Hematopoietic multipotent progenitor cell treated with erythropoietin and hydrocortisone succinate and interleukin-3 and kit ligand, for 17 days (in vitro differentiated cells): ENCODE measurements around the gene OPN1MW2.
"Not testable (repeated sequence)": the region's sequence is repeated elsewhere in the genome, so short reads cannot be mapped to it uniquely, and the experiment has no call there.

Experiments
- DNase-seq: peaks from one replicate; pipeline ENCODE4 v3.0.0-alpha.2; 2015; ENCODE audit warnings: low spot score

Gene OPN1MW2

GRCh38 chrX:154219456-154219855 lies at the start of gene OPN1MW2:
Gene OPN1MW2, plus strand, starts transcription at chrX:154219756. Its CDS starts 60 bp downstream, at chrX:154219816.
- DNase-seq: not testable (repeated sequence)

GRCh38 chrX:154172535-154172943 lies 47.0 kb upstream of the OPN1MW2 start:
- not testable (repeated sequence) for DNase-seq

DNA sequence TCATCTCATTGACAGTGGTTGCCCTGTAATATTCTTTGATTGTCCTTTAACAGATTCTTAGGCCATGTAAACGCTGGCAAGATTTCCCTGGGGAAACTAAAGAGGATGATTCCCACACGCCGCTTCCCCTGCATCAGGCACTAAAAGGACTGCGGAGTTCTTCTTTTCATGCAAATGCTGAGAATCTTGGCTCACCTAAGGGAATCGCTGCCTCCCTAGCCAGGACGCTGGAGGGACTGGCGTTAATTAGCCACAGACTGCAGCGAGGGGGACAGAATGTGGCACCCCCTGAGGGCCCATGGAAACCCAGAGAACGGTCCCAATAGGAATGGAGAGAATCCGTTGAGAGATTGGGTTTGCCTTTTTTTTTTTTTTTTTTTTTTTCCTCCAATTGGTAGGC lies 45.2 kb upstream of the OPN1MW2 start:
- not testable (repeated sequence) for DNase-seq

GRCh38 chrX:154182296-154182695 lies 37.3 kb upstream of the OPN1MW2 start, which contains the start of gene OPN1MW:
Gene OPN1MW, plus strand, starts transcription at chrX:154182596. Its CDS starts 82 bp downstream, at chrX:154182678.
- not testable (repeated sequence) for DNase-seq

DNA sequence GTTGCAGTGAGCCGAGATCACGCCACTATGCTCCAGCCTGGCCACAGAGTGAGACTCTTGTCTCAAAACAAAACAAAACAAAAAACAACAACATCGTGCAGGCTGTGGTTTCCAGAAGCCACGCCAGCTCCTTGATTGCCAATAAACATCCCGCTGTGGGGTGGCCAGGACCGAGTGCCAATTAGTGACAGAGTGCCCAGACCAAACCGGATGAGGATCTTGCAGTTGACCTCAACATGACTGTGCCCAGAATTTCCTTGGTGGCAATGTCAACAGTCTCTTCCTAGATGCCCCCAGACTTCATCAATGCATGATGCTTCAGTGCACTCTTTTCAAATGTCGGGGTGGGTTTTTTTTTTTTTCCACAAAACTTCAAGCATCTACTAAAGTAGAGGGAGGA lies 35.8 kb upstream of the OPN1MW2 start:
- not testable (repeated sequence) for DNase-seq

DNA sequence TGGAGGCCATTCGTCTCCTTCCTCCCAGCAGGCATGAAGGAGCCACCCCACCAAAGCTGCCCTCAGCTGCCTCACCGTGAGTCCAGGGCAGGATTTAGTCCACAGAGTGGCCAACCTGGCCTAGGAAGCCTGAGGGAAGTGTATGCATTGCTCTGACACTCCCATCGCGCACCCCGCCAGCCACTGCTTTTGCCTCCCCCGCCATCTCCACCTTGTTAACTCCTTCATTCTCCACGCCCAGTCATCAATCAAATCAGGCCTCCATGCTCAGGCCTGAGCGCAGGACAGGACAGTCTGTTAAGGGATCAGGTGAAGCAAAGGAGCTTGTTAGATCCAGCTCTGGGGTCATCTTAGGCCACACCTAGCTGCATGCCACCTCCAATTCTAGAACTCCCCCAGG lies 26.7 kb upstream of the OPN1MW2 start:
- DNase-seq: not testable (repeated sequence)

GRCh38 chrX:154194316-154194715 lies 25.2 kb upstream of the OPN1MW2 start:
- DNase-seq: not testable (repeated sequence)

DNA sequence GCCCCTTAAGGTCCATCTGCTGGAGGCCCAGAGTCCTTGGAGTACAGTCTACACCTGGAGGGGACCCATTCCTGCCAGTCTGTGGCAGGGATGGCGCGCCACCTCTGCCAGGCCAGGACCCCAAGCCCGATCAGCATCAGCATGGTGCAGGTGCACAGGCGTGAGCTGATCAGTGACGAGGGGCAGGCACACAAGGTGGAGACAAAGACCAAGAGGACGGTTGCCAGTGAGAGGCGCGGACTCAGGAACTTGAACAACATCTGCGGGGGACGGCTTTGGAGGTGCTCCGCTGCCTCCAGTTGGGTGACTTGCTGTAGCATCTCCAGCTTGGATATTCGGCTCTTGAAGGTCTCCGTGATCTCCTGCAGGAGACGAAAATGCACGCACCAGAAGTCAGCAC lies 23.1 kb upstream of the OPN1MW2 start:
- DNase-seq: not testable (repeated sequence)

DNA sequence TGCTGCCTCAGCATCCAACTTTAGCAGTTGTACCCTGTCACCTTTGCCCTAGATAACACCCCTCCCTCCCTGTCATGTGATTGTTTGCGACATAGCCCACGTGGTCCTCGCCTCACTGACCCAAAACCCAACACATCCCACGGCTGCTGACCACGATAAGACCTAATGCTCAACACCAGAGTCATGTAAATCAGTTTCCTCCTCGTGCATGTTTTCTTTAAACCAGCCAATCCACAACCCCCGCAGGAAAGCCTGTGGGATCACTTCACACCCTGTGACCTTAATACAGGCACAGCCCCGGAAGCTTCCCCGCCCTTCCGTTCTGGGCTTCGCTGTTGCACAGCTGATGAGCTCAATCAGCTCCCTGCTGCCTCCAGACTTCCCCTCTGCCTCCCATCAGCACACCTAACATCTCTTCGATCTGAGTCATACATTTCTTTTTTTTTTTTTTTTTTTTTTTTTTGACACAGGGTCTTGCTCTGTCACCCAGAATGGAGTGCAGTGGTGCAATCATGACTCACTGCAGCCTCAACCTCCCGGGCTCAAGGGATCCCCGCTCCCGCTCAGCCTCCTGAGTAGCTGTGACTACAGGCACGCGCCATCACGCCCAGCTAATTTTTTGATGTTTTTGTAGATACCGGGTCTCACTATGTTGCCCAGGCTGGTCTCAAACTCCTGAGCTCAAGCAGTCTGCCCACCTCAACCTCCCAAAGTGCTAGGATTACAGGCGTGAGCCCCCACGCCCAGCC lies 9.7 kb upstream of the OPN1MW2 start:
- DNase-seq: not testable (repeated sequence)

- not testable (repeated sequence) for DNase-seq
Measured at GRCh38 chrX:154211057-154211456, 8.5 kb upstream of the OPN1MW2 start.

- not testable (repeated sequence) for DNase-seq
Measured at GRCh38 chrX:154211499-154211898, 8.1 kb upstream of the OPN1MW2 start.

- DNase-seq: not testable (repeated sequence)
Measured at GRCh38 chrX:154225292-154225691, 5.7 kb downstream of the OPN1MW2 start.

GRCh38 chrX:154226706-154227105 lies 7.2 kb downstream of the OPN1MW2 start:
- DNase-seq: not testable (repeated sequence)

GRCh38 chrX:154231443-154231842 lies 11.9 kb downstream of the OPN1MW2 start:
- not testable (repeated sequence) for DNase-seq

DNA sequence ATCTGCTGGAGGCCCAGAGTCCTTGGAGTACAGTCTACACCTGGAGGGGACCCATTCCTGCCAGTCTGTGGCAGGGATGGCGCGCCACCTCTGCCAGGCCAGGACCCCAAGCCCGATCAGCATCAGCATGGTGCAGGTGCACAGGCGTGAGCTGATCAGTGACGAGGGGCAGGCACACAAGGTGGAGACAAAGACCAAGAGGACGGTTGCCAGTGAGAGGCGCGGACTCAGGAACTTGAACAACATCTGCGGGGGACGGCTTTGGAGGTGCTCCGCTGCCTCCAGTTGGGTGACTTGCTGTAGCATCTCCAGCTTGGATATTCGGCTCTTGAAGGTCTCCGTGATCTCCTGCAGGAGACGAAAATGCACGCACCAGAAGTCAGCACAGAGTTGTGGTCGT lies 14.1 kb downstream of the OPN1MW2 start:
- DNase-seq: not testable (repeated sequence)

DNA sequence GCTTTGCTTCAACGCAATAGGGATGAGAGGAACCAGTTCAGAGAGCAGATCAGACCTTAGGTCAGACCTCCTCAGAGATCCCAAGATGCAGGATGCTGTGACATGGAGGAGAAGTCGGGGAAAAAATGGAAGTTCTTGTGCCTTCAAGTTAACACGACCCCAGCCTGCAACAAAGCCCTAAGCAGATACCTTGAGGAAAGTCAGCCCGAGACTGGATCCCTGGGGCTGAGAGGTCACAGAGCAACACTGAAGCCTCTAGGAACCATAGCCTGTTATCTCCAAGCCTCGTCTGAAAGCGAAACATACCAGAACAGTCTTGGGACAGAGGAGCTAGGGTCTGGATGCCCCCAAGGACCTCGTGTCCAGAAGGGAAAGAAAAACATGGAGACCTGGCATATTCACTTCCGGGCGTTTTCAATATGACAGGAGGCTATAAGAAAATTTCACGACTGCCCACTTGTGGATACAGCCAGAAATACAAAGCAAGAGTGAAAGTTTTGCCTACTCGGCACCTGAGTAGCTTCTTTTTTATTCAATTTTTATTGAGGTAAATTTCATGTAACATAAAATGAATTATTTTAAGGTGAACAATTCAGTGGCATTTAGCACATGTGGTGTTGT lies 19.5 kb downstream of the OPN1MW2 start:
- DNase-seq: not testable (repeated sequence)

- DNase-seq: not testable (repeated sequence)
Measured at GRCh38 chrX:154239982-154240503, 20.5 kb downstream of the OPN1MW2 start.

DNA sequence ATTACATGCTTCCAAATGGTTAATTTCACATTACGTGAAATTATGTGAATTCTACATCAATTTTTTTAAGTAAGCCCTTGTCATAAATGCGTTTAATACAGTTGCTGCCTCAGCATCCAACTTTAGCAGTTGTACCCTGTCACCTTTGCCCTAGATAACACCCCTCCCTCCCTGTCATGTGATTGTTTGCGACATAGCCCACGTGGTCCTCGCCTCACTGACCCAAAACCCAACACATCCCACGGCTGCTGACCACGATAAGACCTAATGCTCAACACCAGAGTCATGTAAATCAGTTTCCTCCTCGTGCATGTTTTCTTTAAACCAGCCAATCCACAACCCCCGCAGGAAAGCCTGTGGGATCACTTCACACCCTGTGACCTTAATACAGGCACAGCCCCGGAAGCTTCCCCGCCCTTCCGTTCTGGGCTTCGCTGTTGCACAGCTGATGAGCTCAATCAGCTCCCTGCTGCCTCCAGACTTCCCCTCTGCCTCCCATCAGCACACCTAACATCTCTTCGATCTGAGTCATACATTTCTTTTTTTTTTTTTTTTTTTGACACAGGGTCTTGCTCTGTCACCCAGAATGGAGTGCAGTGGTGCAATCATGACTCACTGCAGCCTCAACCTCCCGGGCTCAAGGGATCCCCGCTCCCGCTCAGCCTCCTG lies 28.0 kb downstream of the OPN1MW2 start:
- DNase-seq: not testable (repeated sequence)

DNA sequence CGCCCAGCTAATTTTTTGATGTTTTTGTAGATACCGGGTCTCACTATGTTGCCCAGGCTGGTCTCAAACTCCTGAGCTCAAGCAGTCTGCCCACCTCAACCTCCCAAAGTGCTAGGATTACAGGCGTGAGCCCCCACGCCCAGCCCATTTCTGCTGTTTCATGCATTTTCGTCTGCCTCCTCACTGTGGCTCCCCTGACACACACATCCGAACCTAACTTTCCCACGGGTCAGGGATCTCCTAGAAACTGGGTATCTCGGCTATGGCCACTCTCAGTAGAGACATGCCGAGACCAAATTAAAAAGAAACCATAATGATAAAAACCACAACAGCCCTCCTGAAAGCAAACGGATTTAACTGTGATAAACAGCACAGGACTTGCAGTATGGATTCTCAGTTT lies 28.5 kb downstream of the OPN1MW2 start:
- DNase-seq: not testable (repeated sequence)

DNA sequence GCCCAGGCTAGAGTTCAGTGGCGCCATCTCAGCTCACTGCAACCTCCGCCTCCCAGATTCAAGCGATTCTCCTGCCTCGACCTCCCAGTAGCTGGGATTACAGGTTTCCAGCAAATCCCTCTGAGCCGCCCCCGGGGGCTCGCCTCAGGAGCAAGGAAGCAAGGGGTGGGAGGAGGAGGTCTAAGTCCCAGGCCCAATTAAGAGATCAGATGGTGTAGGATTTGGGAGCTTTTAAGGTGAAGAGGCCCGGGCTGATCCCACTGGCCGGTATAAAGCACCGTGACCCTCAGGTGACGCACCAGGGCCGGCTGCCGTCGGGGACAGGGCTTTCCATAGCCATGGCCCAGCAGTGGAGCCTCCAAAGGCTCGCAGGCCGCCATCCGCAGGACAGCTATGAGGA lies 37.7 kb downstream of the OPN1MW2 start, which contains the start of gene OPN1MW3:
Gene OPN1MW3 (plus strand): TSS at position 301 of the 400 bp plus-strand sequence. CDS start 38 bp downstream, at position 339.
- not testable (repeated sequence) for DNase-seq

- not testable (repeated sequence) for DNase-seq
Measured at GRCh38 chrX:154258711-154259110, 39.2 kb downstream of the OPN1MW2 start.

DNA sequence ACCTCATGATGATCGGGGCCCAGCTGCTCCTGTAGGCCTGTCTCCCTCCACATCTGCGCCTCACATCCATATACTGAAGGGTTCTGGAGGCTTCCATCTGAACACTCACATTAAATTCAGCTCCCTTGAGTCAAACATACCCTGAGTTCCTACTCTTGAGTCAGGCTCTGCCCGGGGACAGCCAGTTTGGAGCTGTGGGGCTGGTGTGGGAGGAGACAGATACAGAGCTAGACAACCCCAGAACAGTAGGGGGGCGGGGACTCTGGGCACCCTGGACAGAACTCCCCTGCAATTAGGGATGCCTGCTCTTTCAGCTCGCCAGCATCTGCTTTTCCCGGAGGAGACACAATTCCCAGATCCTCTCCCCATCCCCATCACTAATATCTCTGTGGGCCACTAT lies 43.5 kb downstream of the OPN1MW2 start:
- DNase-seq: not testable (repeated sequence)
